AG09319 (cell line): ENCODE results near the gene KRTAP2-3.

Experiments used
- DNase-seq: peaks from one replicate; pipeline ENCODE4 v3.0.0-alpha.2; 2010; ENCODE audit warnings: low read depth; ENCODE audit errors: extremely low read depth
- CTCF ChIP-seq: IDR thresholded peaks from 2 replicates; pipeline ENCODE4 v1.5.1; 2011; ENCODE audit warnings: low read depth, mild to moderate bottlenecking, inconsistent platforms, low read length, moderate library complexity

The KRTAP2-3 gene

GRCh38 chr17:41024697-41025096 lies 35.2 kb downstream of the KRTAP2-3 start:
- DNase-seq, result no peak
- no peak for TF ChIP-seq CTCF

- TF ChIP-seq CTCF, result no peak
- no peak for DNase-seq
These were observed 39.6 kb downstream of the KRTAP2-3 start for GRCh38 chr17:41020336-41020735.

- no peak for TF ChIP-seq CTCF
- DNase-seq, result no peak
These were observed 40.5 kb downstream of the KRTAP2-3 start for GRCh38 chr17:41019415-41019814.

GRCh38 chr17:41018541-41018940 lies 41.4 kb downstream of the KRTAP2-3 start:
- no peak for DNase-seq
- no peak for TF ChIP-seq CTCF

GRCh38 chr17:41016578-41017215 lies 43.2 kb downstream of the KRTAP2-3 start:
- TF ChIP-seq CTCF, result no peak
- DNase-seq, result no peak

GRCh38 chr17:41015454-41015853 lies 44.5 kb downstream of the KRTAP2-3 start:
- TF ChIP-seq CTCF, result no peak
- no peak for DNase-seq

- no peak for TF ChIP-seq CTCF
- DNase-seq, result peak; percentile 71
These were observed 46.3 kb downstream of the KRTAP2-3 start for GRCh38 chr17:41013606-41014005.
